Prostate gland (tissue), 2 donors: ENCODE results near the gene CSNK1G1.

Experiments
- POLR2A ChIP-seq: fragments of 450-650 bp; IDR thresholded peaks from one replicate; pipeline ENCODE4 v1.6.1; 2016; ENCODE audit warnings: antibody characterized with exemption, mild to moderate bottlenecking
- POLR2AphosphoS5 ChIP-seq: sonication (generic); formaldehyde crosslinking; IDR thresholded peaks from one replicate; pipeline ENCODE4 v1.6.1; 2017; ENCODE audit warnings: antibody characterized with exemption
- TF ChIP-seq, protein P1 (sequence below), 4 experiments: fragments of 200-600 bp in 2 of 4; fragments of 450-650 bp in 2 of 4; sonication (generic) in 2 of 4; IDR thresholded peaks; 1 replicate in 3 of 4; 2 replicates in 1 of 4; pipeline ENCODE4 v1.5.1; 2016 to 2019; ENCODE audit warnings: antibody characterized with exemption in 4 of 4, mild to moderate bottlenecking in 2 of 4, moderate library complexity in 2 of 4

GRCh38 chr15:64246364-64247189, 109.4 kb downstream of the CSNK1G1 start:
- TF ChIP-seq, protein P1, sequence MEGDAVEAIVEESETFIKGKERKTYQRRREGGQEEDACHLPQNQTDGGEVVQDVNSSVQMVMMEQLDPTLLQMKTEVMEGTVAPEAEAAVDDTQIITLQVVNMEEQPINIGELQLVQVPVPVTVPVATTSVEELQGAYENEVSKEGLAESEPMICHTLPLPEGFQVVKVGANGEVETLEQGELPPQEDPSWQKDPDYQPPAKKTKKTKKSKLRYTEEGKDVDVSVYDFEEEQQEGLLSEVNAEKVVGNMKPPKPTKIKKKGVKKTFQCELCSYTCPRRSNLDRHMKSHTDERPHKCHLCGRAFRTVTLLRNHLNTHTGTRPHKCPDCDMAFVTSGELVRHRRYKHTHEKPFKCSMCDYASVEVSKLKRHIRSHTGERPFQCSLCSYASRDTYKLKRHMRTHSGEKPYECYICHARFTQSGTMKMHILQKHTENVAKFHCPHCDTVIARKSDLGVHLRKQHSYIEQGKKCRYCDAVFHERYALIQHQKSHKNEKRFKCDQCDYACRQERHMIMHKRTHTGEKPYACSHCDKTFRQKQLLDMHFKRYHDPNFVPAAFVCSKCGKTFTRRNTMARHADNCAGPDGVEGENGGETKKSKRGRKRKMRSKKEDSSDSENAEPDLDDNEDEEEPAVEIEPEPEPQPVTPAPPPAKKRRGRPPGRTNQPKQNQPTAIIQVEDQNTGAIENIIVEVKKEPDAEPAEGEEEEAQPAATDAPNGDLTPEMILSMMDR (IDR thresholded peaks at IDR 0.05), result no peak
- TF ChIP-seq POLR2A (no peak), POLR2AphosphoS5 (no peak)
